Tibial nerve (tissue), 4 donors: Measurements from ENCODE around the gene PRKCE. TPM values are rescaled to one million over a fixed set of nuclear protein-coding genes. Genes with fewer than 3 reads are reported as not detected.

Experiments used
- DNase-seq, 2 donors: peaks; one replicate each; pipeline ENCODE4 v3.0.0-alpha.2; 2019; ENCODE audit warnings: low spot score in 2 of 2
- H3K27ac ChIP-seq, 4 donors: fragments of 200-600 bp; sonication (generic) in 3 of 4; one replicate each; pipeline ENCODE4 v1.5.1; 2017 to 2019; ENCODE audit warnings: mild to moderate bottlenecking in 1 of 4
- H3K27me3 ChIP-seq, 2 donors: fragments of 200-600 bp; sonication (generic) in 1 of 2; one replicate each; pipeline versions ENCODE4 v1.5.1 to v1.6.0; 2017 to 2019
- H3K36me3 ChIP-seq, 3 donors: fragments of 200-600 bp; sonication (generic); one replicate each; pipeline ENCODE4 v1.5.1; 2018 to 2019
- H3K4me1 ChIP-seq, 4 donors: fragments of 200-600 bp; sonication (generic) in 3 of 4; one replicate each; pipeline ENCODE4 v1.5.1; 2017 to 2019
- H3K4me3 ChIP-seq, 4 donors: fragments of 200-600 bp; sonication (generic) in 3 of 4; one replicate each; pipeline ENCODE4 v1.5.1; 2017 to 2019; ENCODE audit warnings: mild to moderate bottlenecking in 1 of 4, moderate library complexity in 1 of 4
- H3K9me3 ChIP-seq, 4 donors: fragments of 200-600 bp; sonication (generic) in 3 of 4; one replicate each; pipeline ENCODE4 v1.5.1; 2017 to 2019
- CTCF ChIP-seq, 5 experiments: fragments of 200-600 bp in 3 of 5; fragments of 450-650 bp in 2 of 5; sonication (generic) in 3 of 5; IDR thresholded peaks; one replicate each; pipeline ENCODE4 v1.5.1; 2016 to 2019; ENCODE audit warnings: antibody characterized with exemption in 5 of 5, mild to moderate bottlenecking in 3 of 5, moderate library complexity in 2 of 5
- EP300 ChIP-seq, 2 donors: sonication (generic); formaldehyde crosslinking; IDR thresholded peaks; one replicate each; pipeline ENCODE4 v1.6.1; 2017; ENCODE audit warnings: antibody characterized with exemption in 2 of 2, mild to moderate bottlenecking in 1 of 2
- POLR2A ChIP-seq, 2 donors: fragments of 450-650 bp; IDR thresholded peaks; one replicate each; pipeline ENCODE4 v1.6.1; 2017; ENCODE audit warnings: antibody characterized with exemption in 2 of 2, mild to moderate bottlenecking in 2 of 2, moderate library complexity in 2 of 2
- WGBS, 2 donors: methylation state at CpG; one replicate each; pipeline ENCODE4 v1.1.5; 2018; 5-methylcytosine and 5-hydroxymethylcytosine counted together
- total RNA-seq, 4 donors: library from RNA; depleted of rRNA; stranded (reverse); fragments of >200 nt; gene quantifications; one replicate each; pipeline ENCODE4 v1.1.0, GENCODE V29; 2016

PRKCE gene
- 10 to 100 TPM; 14.4 to 22.4 (median 17.9) TPM for total RNA-seq

DNA sequence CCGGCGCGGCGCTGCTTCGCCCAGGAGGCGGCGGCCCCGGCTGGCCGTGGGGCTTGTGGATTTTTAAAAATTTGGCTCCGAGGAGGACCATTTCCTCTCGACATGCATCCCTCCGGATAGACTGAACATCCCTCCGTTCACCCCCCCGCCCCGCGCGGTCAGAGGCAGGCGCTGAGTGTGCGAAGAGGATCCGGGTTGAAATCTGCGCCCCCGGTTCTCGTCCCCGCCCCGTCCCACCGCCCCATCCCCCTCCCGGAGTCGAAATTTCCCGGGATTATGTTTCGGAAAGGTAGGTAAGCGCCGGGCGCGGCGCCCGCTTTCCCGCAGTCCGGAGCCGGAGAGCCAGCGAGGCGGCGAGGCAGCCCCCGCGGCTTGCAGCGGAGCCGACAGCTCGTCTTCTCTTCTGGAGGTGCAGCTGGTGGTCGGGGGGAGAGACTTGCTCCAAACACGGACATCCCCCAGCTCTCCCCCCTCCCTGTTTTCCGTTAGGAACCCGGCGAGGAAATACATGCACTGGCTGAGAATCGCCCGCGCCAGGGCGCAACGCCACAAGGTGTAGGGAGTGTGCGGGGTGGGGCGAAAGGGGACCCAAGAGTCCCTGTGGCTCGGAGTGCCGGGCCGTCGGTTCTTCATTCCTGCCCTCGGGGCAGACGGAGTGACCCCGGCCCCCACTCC, at the start of gene PRKCE:
Gene PRKCE, plus strand, starts transcription at position 261 of the 675 bp plus-strand sequence.
- Histone ChIP-seq H3K4me1 (peaks cover 0 to 45% (median 7%) of the 10 kb centered on the region in 4 donors), H3K4me3 (peak within 1 kb of the TSS; percentile 71 to 89 (median 86)), H3K9me3 (no peaks in the 10 kb centered on the region), H3K27me3 (no peaks in the 10 kb centered on the region), H3K36me3 (no peaks in the 10 kb centered on the region), H3K27ac (peak within 1 kb of the TSS; percentile 95 to 99 (median 98))
- WGBS, 2 donors: 0 to 1% methylated on average over 12 to 64 of the region's 66 CpGs
- peak; percentile 53 to 59 for DNase-seq
- no peak for TF ChIP-seq EP300 (IDR thresholded peaks at IDR 0.05)
- no peak for TF ChIP-seq POLR2A (IDR thresholded peaks at IDR 0.05)
- no peak for TF ChIP-seq CTCF (IDR thresholded peaks at IDR 0.05)

- Histone ChIP-seq H3K27me3 (no peaks in the 10 kb centered on the region), H3K4me1 (peaks cover 0 to 5% (median 0%) of the 10 kb centered on the region in 4 donors), H3K4me3 (no peak overlapping the region), H3K27ac (no peak overlapping the region), H3K36me3 (peaks cover 0 to 72% (median 21%) of the 10 kb centered on the region in 3 donors), H3K9me3 (no peaks in the 10 kb centered on the region)
- DNase-seq: no peak
- 94 to 95% methylated on average over 2 of the region's 2 CpGs for WGBS, 2 donors
- no peak for TF ChIP-seq POLR2A (IDR thresholded peaks at IDR 0.05)
- no peak for TF ChIP-seq EP300 (IDR thresholded peaks at IDR 0.05)
- TF ChIP-seq CTCF (IDR thresholded peaks at IDR 0.05): no peak
Measured at GRCh38 chr2:45602624-45603023, 48.9 kb upstream of the PRKCE start.

- Histone ChIP-seq H3K9me3 (no peaks in the 10 kb centered on the region), H3K27me3 (no peaks in the 10 kb centered on the region), H3K4me1 (peaks cover 0 to 16% (median 2%) of the 10 kb centered on the region in 4 donors), H3K36me3 (peaks cover 0 to 48% (median 11%) of the 10 kb centered on the region in 3 donors), H3K27ac (no peak overlapping the region), H3K4me3 (no peak overlapping the region)
- TF ChIP-seq CTCF (IDR thresholded peaks at IDR 0.05): no peak
- TF ChIP-seq POLR2A (IDR thresholded peaks at IDR 0.05): no peak
- TF ChIP-seq EP300 (IDR thresholded peaks at IDR 0.05): no peak
- 95 to 96% methylated on average over 2 of the region's 2 CpGs for WGBS, 2 donors
- DNase-seq: no peak
Measured at GRCh38 chr2:45605116-45605515, 46.4 kb upstream of the PRKCE start.

DNA sequence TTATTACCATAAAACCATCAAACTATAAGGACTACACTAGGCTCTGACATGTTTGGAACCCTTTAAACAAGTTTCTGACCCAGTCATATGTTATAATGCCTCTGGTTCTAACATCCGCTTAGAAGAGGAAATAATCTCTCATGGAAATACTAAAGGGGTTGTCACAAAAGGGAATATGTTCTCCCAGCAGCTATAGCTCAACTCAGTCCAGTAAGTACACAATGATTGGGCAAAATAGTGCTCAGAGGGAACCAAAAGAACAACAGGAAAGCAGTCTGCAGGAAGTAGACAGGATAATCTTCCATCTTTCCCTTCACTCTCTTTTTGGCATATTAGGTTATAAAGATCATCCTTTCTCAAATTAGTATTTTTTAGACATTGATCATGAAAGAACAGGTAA, 44.7 kb upstream of the PRKCE start:
- H3K27ac ChIP-seq: no peak overlapping the region
- H3K4me3 ChIP-seq: no peak overlapping the region
- DNase-seq: no peak
- no peaks in the 10 kb centered on the region for H3K9me3 ChIP-seq
- peaks cover 0 to 24% (median 3%) of the 10 kb centered on the region in 4 donors for H3K4me1 ChIP-seq
- H3K36me3 ChIP-seq: peaks cover 0 to 32% (median 0%) of the 10 kb centered on the region in 3 donors
- no peak for TF ChIP-seq CTCF (IDR thresholded peaks at IDR 0.05)
- TF ChIP-seq POLR2A (IDR thresholded peaks at IDR 0.05): no peak
- no peak for TF ChIP-seq EP300 (IDR thresholded peaks at IDR 0.05)
- WGBS, 2 donors: 60 to 77% methylated on average over 1 of the region's 1 CpG
- H3K27me3 ChIP-seq: no peaks in the 10 kb centered on the region

- Histone ChIP-seq H3K27ac (no peak overlapping the region), H3K4me3 (no peak overlapping the region), H3K4me1 (peaks cover 0 to 33% (median 3%) of the 10 kb centered on the region in 4 donors), H3K9me3 (no peaks in the 10 kb centered on the region), H3K27me3 (no peaks in the 10 kb centered on the region), H3K36me3 (peaks cover 0 to 26% (median 0%) of the 10 kb centered on the region in 3 donors)
- TF ChIP-seq POLR2A (IDR thresholded peaks at IDR 0.05) (no peak), CTCF (IDR thresholded peaks at IDR 0.05) (peak in 2 of 5 experiments; percentile 12 to 19)
- no peak for DNase-seq
- whole genome bisulfite sequencing, 2 donors: 45 to 77% methylated on average over 1 of the region's 1 CpG
Measured at GRCh38 chr2:45607701-45608100, 43.8 kb upstream of the PRKCE start.
